HS-5 (cell line): ENCODE results near the gene TMEM121.
"Not testable (repeated sequence)": the region's sequence is repeated elsewhere in the genome, so short reads cannot be mapped to it uniquely, and the experiment has no call there.

ENCODE experiments used
- DNase-seq: peaks from one replicate; pipeline ENCODE4 v3.0.0-alpha.2; 2012; ENCODE audit warnings: low read depth

The TMEM121 gene

GRCh38 chr14:105528586-105529318, 2.4 kb downstream of the TMEM121 start:
- no peak for DNase-seq

- DNase-seq: no peak
These were observed 2.9 kb downstream of the TMEM121 start for GRCh38 chr14:105529319-105529568.

DNA sequence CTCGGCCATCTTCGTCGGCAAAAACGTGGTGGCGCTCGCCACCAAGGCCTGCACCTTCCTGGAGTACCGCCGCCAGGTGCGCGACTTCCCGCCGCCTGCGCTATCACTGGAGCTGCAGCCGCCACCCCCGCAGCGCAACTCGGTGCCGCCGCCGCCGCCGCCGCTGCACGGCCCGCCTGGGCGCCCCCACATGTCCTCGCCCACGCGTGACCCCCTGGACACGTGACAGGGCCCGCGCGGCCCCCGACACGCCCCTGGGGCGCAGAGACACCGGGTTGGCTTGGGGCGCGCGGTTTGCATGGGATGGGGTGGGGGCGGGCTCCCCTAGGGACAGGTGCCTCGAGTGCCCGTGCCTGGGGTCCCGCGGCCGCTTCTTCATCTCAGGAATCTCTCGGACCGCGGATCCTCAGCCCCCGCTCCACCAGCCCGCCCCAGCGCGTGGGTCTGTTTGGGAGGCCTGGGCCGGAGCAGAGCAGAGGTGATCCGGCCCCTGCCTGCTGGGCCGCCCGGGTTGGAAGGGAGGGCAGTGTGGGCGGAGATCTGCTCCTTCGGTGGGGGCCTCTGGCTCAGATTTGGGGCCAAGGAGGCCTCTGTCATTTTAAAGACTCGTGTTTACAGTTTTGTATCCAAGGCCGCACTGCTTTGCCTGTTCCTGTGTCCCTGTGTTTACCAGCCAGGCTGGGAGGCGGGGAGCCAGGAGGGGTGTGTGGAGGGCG, 3.3 kb downstream of the TMEM121 start:
- DNase-seq: no peak

GRCh38 chr14:105530285-105531087, 4.1 kb downstream of the TMEM121 start:
- DNase-seq: no peak

DNA sequence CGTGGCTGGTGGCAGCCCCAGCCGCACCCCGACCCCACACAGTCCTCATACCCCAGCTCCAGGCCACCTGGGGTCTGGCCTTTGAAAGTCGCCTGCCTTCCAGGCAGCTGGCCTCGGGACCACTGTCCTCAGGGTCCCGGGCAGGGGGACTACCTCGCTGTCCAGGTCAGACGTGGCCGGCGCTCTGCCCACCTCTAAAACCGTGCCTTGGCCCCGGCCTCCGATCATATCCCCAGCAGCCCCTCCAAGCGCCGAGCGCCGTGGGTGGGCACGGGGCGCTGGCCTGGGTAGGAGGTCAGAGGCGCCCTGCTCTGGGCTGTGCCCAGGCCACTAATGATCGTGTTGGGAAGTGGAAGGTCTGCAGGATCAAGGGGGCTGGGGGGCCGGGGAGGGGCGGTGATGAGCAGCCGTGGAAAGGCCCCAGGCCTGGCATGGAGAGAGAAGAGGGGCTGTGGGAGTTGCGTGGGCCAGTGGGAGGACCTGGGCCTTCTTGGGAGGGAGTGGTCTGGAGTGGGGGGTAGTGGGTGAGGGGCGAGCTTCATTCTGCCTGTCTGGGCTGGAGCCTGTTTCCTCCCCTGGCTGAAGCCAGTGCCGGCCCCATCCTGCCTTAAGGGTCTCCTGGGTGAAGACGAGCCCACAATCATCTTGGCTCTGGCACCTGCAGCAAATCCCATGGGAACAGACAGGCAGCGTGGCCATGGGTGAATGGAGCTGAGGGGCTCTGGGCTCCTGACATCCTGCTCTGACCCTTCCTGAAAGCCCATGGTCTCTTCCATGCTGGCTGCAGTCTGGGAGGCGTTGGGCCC, 4.9 kb downstream of the TMEM121 start:
- DNase-seq: no peak

DNA sequence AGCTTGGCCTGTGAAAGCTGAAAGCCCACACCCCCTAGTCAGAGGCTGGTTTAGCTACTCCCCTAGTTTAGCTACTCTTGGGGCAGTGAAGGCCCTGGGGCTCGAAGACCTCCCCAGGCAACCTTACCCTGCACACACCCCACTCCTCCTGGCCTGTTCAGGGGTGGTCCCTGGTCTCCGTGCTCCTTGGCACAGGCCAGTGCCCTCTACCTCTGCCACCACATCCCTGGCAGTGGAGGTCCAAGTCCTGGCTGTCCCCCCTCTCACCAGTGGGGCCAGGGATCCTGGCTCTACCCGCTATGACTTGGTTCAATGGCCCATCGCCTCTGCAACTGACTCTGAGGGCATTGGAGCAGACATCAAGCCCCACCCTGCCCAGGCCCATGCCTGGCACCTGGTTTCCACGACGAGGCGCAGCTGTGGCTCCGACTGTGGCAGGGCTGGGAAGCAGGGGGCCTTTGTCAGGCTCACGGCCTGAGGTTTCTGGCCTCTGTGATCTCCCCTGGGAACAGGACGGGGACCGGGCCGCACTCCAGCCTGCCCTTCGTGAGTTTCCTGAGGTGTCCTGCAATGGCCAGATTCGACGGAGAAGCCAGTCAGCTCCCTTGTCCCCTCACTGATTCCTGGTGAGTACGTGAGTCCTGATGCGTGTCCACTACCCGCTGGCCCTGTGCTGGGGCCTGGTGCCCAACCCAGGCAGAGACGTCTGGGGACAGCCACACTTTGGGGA, 5.7 kb downstream of the TMEM121 start:
- DNase-seq: no peak

DNA sequence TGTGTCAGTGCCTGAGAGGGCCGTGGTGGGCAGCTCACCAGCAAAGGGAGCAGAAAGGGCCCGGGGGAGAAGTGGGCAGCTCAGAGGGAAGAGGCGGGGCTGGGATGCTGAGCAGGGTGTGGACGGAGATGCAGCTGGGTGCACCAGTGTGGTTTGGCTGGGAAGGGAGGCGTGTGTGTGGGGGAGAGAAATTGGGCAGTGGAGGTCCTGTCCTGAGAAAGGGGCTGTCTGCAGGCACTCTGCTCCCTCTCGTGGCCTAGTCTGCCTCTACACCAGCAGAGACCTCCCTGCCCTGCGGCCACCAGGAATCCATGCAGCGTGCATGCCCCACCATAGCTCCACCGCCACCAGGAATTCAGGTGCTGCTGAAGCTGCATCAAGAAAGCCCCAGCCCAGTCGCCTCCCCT, 6.4 kb downstream of the TMEM121 start:
- DNase-seq: no peak

DNA sequence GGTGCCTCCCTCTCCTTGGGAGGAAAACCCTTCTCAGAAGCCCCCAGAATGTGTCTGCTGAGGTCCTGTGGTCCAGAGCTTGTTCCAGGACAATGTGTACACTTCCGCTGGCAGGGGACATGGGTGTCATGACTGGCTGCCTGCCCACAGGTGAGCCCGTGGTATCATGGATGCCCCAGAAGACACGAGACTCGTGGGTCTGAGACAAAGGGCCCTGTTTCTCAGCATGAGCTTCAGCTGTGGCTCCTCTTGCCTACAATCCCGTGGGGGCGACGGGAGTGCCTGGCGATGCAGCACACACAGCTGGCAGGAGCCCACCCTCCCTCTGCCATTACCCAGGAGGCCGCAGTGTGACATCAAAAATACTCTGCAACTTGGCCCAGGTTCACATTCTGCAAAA, 7.0 kb downstream of the TMEM121 start:
- no peak for DNase-seq

DNA sequence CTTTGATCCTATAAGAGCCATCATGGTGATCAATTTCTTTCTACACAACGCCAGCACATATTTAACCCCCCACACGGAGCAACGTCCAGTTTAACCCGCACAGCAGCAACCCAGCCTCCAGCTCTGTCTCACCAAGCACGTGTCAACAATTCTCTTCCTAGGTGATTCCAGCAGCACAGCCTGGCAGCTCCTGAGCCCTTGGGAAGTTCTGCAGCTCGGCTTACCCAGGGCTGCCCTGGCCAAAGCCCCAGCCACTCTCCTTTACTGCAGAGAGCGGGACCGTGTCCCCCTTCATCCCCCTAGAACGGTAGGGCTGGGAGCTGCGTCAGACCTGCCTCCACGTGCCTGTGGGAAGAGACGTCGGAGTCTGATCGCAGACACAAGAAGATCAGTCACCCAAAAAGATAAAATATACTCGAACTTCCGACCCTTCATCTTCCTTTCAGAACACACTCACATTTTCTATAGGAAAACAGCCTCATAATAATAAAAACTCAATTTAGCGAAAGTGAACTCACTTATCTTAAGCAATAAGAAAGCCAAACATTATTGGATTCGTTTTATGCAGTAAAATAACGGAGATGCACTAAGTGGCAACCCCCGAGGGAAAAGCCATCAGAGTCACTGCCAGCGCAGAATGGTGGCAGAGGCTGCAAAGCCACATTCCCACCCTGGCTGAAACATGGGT, 7.6 kb downstream of the TMEM121 start:
- no peak for DNase-seq

DNA sequence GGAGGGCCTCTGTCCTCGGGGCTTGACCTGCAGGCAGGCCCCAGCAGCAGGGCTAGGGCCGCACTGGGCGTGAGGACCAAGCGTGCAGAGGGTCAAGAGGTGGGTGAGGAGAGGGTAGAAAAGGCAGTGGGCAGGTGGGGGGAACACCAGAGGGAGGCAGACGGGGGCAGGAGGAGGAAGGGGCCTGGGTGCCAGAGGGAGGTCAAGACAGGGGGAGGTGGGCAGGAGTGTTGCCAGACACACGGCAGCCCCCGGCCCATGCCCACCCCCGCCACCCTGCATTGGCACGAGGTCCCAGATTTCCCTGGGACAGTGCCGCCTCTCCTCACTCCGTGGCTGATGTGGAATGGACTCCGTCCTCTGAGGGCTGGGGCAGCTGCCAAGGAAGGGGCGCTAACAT, 8.2 kb downstream of the TMEM121 start:
- DNase-seq: no peak

GRCh38 chr14:105536051-105536450, 9.7 kb downstream of the TMEM121 start:
- DNase-seq: no peak

DNA sequence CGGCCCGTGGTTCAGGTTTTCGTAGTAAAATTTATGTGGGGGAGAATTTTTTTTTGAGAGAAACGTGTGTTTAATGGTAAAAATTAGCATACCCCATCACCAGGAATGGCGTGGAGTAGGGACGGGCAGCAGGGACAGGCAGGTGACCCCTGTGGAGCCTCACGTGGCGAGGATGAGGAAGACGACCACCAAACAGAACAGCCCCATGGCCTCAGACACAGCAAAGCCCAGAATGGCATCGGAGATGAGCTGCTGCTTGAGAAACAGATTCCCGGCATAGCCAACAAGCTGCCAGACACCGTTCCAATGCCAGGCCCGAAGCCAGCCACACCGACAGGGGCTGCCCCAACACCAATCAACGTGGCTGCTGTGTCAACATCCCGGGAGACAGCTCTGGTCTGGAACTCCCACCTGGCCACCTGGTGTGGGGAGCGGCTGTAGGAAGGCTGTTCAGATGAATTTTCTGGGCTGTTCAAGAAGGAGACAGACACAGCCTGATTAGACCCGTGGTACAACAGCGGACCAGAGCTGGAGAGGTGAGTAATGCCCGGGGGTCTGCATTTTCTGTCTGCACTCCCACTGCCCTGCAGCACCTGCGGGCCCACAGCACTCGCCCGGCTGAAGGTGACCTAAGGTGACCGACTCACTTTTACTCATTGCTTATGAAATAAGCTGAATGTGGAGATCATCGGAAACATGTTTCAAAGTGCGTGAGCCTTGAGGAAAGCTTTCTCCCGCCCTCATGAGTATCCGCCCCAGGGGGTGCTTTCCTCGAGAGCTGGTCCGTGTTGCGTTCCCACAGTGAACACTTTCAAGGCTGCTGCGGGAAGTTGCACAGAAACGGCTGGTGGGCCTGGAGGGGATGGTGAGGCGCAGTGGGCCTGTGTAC, 10.6 kb downstream of the TMEM121 start:
- DNase-seq: no peak

- no peak for DNase-seq
These were observed 11.4 kb downstream of the TMEM121 start for GRCh38 chr14:105537580-105538474.

- DNase-seq: no peak
These were observed 12.2 kb downstream of the TMEM121 start for GRCh38 chr14:105538481-105539049.

DNA sequence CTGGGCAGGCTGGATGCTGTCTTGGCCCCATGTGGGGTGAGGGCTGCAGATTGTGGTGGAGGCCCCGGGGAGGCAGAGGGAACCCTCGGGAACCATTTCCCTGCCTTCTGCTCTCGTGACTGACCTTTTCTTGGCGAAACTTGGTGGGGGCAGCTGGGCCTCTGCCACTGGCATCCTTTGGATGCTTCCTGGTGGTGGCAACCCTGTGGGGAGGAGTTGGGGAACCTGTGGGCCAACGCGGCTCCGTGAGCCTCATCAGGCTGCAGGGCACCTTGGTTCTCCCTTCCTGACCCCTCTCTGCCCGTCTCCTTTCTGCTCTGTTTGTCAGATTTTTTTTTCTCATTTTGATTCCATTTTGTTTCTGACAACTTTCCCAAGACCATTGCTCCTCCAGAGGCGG, 14.4 kb downstream of the TMEM121 start:
- no peak for DNase-seq

GRCh38 chr14:105541218-105541875, 15.0 kb downstream of the TMEM121 start:
- DNase-seq: no peak

- DNase-seq: not testable (repeated sequence)
These were observed 19.3 kb downstream of the TMEM121 start for GRCh38 chr14:105545676-105546075.

DNA sequence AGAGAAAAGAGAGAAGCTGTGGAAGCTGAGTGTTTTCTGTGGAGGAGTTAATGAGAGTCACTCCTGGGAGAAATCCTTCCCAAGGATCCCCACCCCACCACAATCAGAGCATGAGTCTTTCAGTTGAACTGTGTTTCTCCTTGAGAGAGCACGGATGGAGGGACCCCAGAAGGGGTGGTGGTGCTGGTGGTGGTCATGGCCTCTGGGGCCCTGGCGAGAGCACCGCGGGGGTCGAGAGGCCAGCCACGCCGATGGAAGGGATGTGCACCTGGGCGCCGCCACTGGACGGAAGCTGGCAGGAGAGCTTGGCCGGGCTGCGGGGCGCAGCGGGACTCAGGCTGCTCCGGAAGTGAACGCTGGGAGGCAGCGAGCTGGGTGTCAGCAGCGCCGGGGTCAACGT, 20.0 kb downstream of the TMEM121 start:
- not testable (repeated sequence) for DNase-seq
